C4-2B (cell line): Measurements from ENCODE around the gene LAP3.

Experiments used
- H3K27ac ChIP-seq: fragments of 450-650 bp; 2 replicates; pipeline ENCODE4 v1.5.1; 2017
- CTCF ChIP-seq: fragments of 450-650 bp; conservative IDR thresholded peaks from 2 replicates; pipeline ENCODE4 v1.5.1; 2017; ENCODE audit warnings: mild to moderate bottlenecking
- ZFX ChIP-seq: fragments of 450-650 bp; IDR thresholded peaks from 2 replicates; pipeline ENCODE4 v1.6.1; 2017

LAP3 gene

GRCh38 chr4:17583276-17583675 is 6.3 kb downstream of the LAP3 start:
- no peak overlapping the region for H3K27ac ChIP-seq
- TF ChIP-seq ZFX (no peak), CTCF (no peak)

- no peak for TF ChIP-seq CTCF
- no peak for TF ChIP-seq ZFX
- no peak overlapping the region for H3K27ac ChIP-seq
These were observed 6.9 kb downstream of the LAP3 start for GRCh38 chr4:17583941-17584340.

- no peak overlapping the region for H3K27ac ChIP-seq
- no peak for TF ChIP-seq CTCF
- no peak for TF ChIP-seq ZFX
These were observed 7.7 kb downstream of the LAP3 start for GRCh38 chr4:17584521-17585213.

- no peak overlapping the region for H3K27ac ChIP-seq
- TF ChIP-seq CTCF (no peak), ZFX (no peak)
These were observed 10.3 kb downstream of the LAP3 start for GRCh38 chr4:17587094-17587822.

- H3K27ac ChIP-seq, result no peak overlapping the region
- TF ChIP-seq CTCF, result no peak
- no peak for TF ChIP-seq ZFX
These were observed 12.4 kb downstream of the LAP3 start for GRCh38 chr4:17589355-17589754.

- no peak overlapping the region for H3K27ac ChIP-seq
- TF ChIP-seq CTCF (no peak), ZFX (no peak)
These were observed 18.5 kb downstream of the LAP3 start for GRCh38 chr4:17595471-17596005.

- no peak overlapping the region for H3K27ac ChIP-seq
- TF ChIP-seq ZFX (no peak), CTCF (peak; percentile 49)
These were observed 20.5 kb downstream of the LAP3 start for GRCh38 chr4:17597517-17597916.
